WERI-Rb-1 (cell line): ENCODE measurements around the gene C1QL2.

Source experiments
- DNase-seq: peaks from one replicate; pipeline ENCODE4 v3.0.0-alpha.2; 2020
- H3K27ac ChIP-seq: fragments of 250-450 bp; sonication (Bioruptor Pico); 2 replicates; pipeline ENCODE4 v1.5.1; 2020; ENCODE audit warnings: mild to moderate bottlenecking, moderate library complexity
- H3K27me3 ChIP-seq: fragments of 250-450 bp; sonication (Bioruptor Pico); 2 replicates; pipeline ENCODE4 v1.5.1; 2021; ENCODE audit warnings: mild to moderate bottlenecking, low read depth, moderate library complexity; ENCODE audit not compliant: insufficient read depth, severe bottlenecking
- H3K36me3 ChIP-seq: fragments of 250-450 bp; sonication (Bioruptor Pico); 2 replicates; pipeline ENCODE4 v1.5.1; 2020; ENCODE audit warnings: mild to moderate bottlenecking, moderate library complexity
- H3K4me3 ChIP-seq: 2 replicates; pipeline ENCODE4 v1.5.1; 2011; ENCODE audit warnings: low read depth, mild to moderate bottlenecking, control low read depth, low read length
- H3K9me3 ChIP-seq: fragments of 250-450 bp; sonication (Bioruptor Pico); 2 replicates; pipeline ENCODE4 v1.5.1; 2021; ENCODE audit warnings: mild to moderate bottlenecking, moderate library complexity; ENCODE audit not compliant: severe bottlenecking
- CTCF ChIP-seq: IDR thresholded peaks from 2 replicates; pipeline ENCODE4 v1.5.1; 2011; ENCODE audit warnings: low read depth, mild to moderate bottlenecking, control low read depth, inconsistent platforms, low read length

Gene C1QL2

GRCh38 chr2:119109866-119110265, 48.7 kb downstream of the C1QL2 start:
- H3K36me3 ChIP-seq, result no peaks in the 10 kb centered on the region
- H3K27ac ChIP-seq, result no peak overlapping the region
- TF ChIP-seq CTCF, result no peak
- H3K9me3 ChIP-seq, result no peaks in the 10 kb centered on the region
- no peak for DNase-seq
- H3K4me3 ChIP-seq, result no peak overlapping the region
- H3K27me3 ChIP-seq, result no peaks in the 10 kb centered on the region

GRCh38 chr2:119108186-119108585, 50.4 kb downstream of the C1QL2 start:
- DNase-seq, result no peak
- Histone ChIP-seq H3K27me3 (no peaks in the 10 kb centered on the region), H3K27ac (no peak overlapping the region), H3K36me3 (no peaks in the 10 kb centered on the region), H3K4me3 (no peak overlapping the region), H3K9me3 (no peaks in the 10 kb centered on the region)
- no peak for TF ChIP-seq CTCF

GRCh38 chr2:119106301-119106897, 52.2 kb downstream of the C1QL2 start:
- Histone ChIP-seq H3K27ac (no peak overlapping the region), H3K4me3 (no peak overlapping the region), H3K9me3 (no peaks in the 10 kb centered on the region), H3K27me3 (no peaks in the 10 kb centered on the region), H3K36me3 (no peaks in the 10 kb centered on the region)
- no peak for DNase-seq
- no peak for TF ChIP-seq CTCF
